Breast epithelium (tissue), 4 donors: Measurements from ENCODE around the gene NAB2. TPM values are rescaled to one million over a fixed set of nuclear protein-coding genes. Genes with fewer than 3 reads are reported as not detected.

Source experiments
- DNase-seq, 2 donors: peaks; one replicate each; pipeline ENCODE4 v3.0.0-alpha.2; 2019; ENCODE audit warnings: low spot score in 2 of 2
- H3K27ac ChIP-seq, 2 donors: fragments of 200-600 bp; sonication (generic) in 1 of 2; one replicate each; pipeline ENCODE4 v1.5.1; 2016 to 2019; ENCODE audit warnings: mild to moderate bottlenecking in 1 of 2
- H3K27me3 ChIP-seq, 2 donors: fragments of 200-600 bp; sonication (generic) in 1 of 2; one replicate each; pipeline versions ENCODE4 v1.5.1 to v1.6.0; 2017 to 2019; ENCODE audit warnings: control low read depth in 1 of 2, mild to moderate bottlenecking in 1 of 2
- H3K36me3 ChIP-seq: fragments of 200-600 bp; one replicate; pipeline ENCODE4 v1.5.1; 2019
- H3K4me1 ChIP-seq, 2 donors: fragments of 200-600 bp; sonication (generic); one replicate each; pipeline ENCODE4 v1.5.1; 2016 to 2019; ENCODE audit warnings: control low read depth in 1 of 2
- H3K4me3 ChIP-seq, 3 donors: fragments of 200-600 bp; sonication (generic); 1 replicate in 2 of 3; 2 replicates in 1 of 3; pipeline ENCODE4 v1.5.1; 2016 to 2019; ENCODE audit warnings: mild to moderate bottlenecking in 3 of 3, moderate library complexity in 2 of 3
- H3K9me3 ChIP-seq, 2 donors: fragments of 200-600 bp; sonication (generic) in 1 of 2; one replicate each; pipeline ENCODE4 v1.5.1; 2016 to 2019; ENCODE audit warnings: control low read depth in 1 of 2
- CTCF ChIP-seq, 3 donors: fragments of 450-650 bp; IDR thresholded peaks; one replicate each; pipeline ENCODE4 v1.5.1; 2016 to 2017; ENCODE audit warnings: antibody characterized with exemption in 3 of 3, mild to moderate bottlenecking in 3 of 3, moderate library complexity in 3 of 3
- POLR2A ChIP-seq: fragments of 450-650 bp; IDR thresholded peaks from one replicate; pipeline ENCODE4 v1.6.1; 2016; ENCODE audit warnings: antibody characterized with exemption, mild to moderate bottlenecking, moderate library complexity
- POLR2AphosphoS5 ChIP-seq, 3 donors: sonication (generic); formaldehyde crosslinking; IDR thresholded peaks; one replicate each; pipeline ENCODE4 v1.6.1; 2017; ENCODE audit warnings: antibody characterized with exemption in 3 of 3
- intact Hi-C: fragments of 100-400 bp; cut with DNase I; formaldehyde crosslinking; loops from one replicate; pipeline ENCODE4 v1.15.1; 2023; ENCODE audit warnings: low total_unique reads
- total RNA-seq, 3 donors: library from RNA; depleted of rRNA; stranded (reverse); fragments of >200 nt; gene quantifications; one replicate each; pipeline ENCODE4 v1.1.0, GENCODE V29; 2016

The NAB2 gene
- total RNA-seq, 3 donors from 2014 or later, result 9.0 to 33.2 (median 24.6) TPM

- intact Hi-C loops, result no loop called here
- Histone ChIP-seq H3K27me3 (no peaks in the 10 kb centered on the region), H3K4me1 (no peaks in the 10 kb centered on the region), H3K9me3 (no peaks in the 10 kb centered on the region), H3K27ac (no peak overlapping the region), H3K4me3 (no peak overlapping the region), H3K36me3 (no peaks in the 10 kb centered on the region)
- TF ChIP-seq CTCF (IDR thresholded peaks at IDR 0.05) (no peak), POLR2A (no peak), POLR2AphosphoS5 (IDR thresholded peaks at IDR 0.05) (no peak)
- DNase-seq, result no peak
Observed at GRCh38 chr12:57044468-57044867, 44.4 kb upstream of the NAB2 start.

GRCh38 chr12:57044889-57045288, 44.0 kb upstream of the NAB2 start:
- Histone ChIP-seq H3K36me3 (no peaks in the 10 kb centered on the region), H3K27me3 (no peaks in the 10 kb centered on the region), H3K4me3 (no peak overlapping the region), H3K4me1 (no peaks in the 10 kb centered on the region), H3K27ac (no peak overlapping the region), H3K9me3 (no peaks in the 10 kb centered on the region)
- intact Hi-C loops, result no loop called here
- TF ChIP-seq CTCF (IDR thresholded peaks at IDR 0.05) (no peak), POLR2A (no peak), POLR2AphosphoS5 (IDR thresholded peaks at IDR 0.05) (no peak)
- DNase-seq, result no peak

GRCh38 chr12:57046086-57046791, 42.7 kb upstream of the NAB2 start:
- TF ChIP-seq POLR2A (no peak), CTCF (IDR thresholded peaks at IDR 0.05) (no peak), POLR2AphosphoS5 (IDR thresholded peaks at IDR 0.05) (no peak)
- no peaks in the 10 kb centered on the region for H3K27me3 ChIP-seq
- H3K4me3 ChIP-seq, result no peak overlapping the region
- no peaks in the 10 kb centered on the region for H3K9me3 ChIP-seq
- no peak overlapping the region for H3K27ac ChIP-seq
- no peaks in the 10 kb centered on the region for H3K36me3 ChIP-seq
- DNase-seq, result no peak
- H3K4me1 ChIP-seq, result no peaks in the 10 kb centered on the region
- intact Hi-C loops, result no loop called here

GRCh38 chr12:57046947-57047890, 41.7 kb upstream of the NAB2 start:
- intact Hi-C loops, result no loop called here
- H3K9me3 ChIP-seq, result no peaks in the 10 kb centered on the region
- H3K4me3 ChIP-seq, result no peak overlapping the region
- H3K27me3 ChIP-seq, result no peaks in the 10 kb centered on the region
- H3K27ac ChIP-seq, result no peak overlapping the region
- no peak for DNase-seq
- no peaks in the 10 kb centered on the region for H3K36me3 ChIP-seq
- no peak for TF ChIP-seq CTCF (IDR thresholded peaks at IDR 0.05)
- H3K4me1 ChIP-seq, result no peaks in the 10 kb centered on the region

- no peaks in the 10 kb centered on the region for H3K36me3 ChIP-seq
- H3K27me3 ChIP-seq, result no peaks in the 10 kb centered on the region
- H3K27ac ChIP-seq, result no peak overlapping the region
- TF ChIP-seq POLR2AphosphoS5 (IDR thresholded peaks at IDR 0.05) (no peak), POLR2A (no peak), CTCF (IDR thresholded peaks at IDR 0.05) (no peak)
- no peaks in the 10 kb centered on the region for H3K4me1 ChIP-seq
- DNase-seq, result no peak
- H3K4me3 ChIP-seq, result no peak overlapping the region
- intact Hi-C loops, result no loop called here
- H3K9me3 ChIP-seq, result no peaks in the 10 kb centered on the region
Observed at GRCh38 chr12:57047981-57048380, 40.9 kb upstream of the NAB2 start.
